SK-N-SH (cell line): ENCODE measurements around the gene NHS. TPM values are rescaled to one million over a fixed set of nuclear protein-coding genes. Genes with fewer than 3 reads are reported as not detected.

Source experiments
- CTCF ChIA-PET: fragments of 300-600, 350-600 bp; formaldehyde crosslinking; extraction: SDS; loops from one replicate; lab custom pipeline; 2021; lab: Yijun Ruan, JAX
- POLR2A ChIA-PET: fragments of 350-600 bp; sonication (Branson Sonifier 250); formaldehyde crosslinking; extraction: SDS; loops from one replicate; lab custom pipeline; 2020; ENCODE audit warnings: antibody characterized with exemption, inconsistent platforms; lab: Yijun Ruan, JAX
- DNase-seq: peaks from one replicate; pipeline ENCODE4 v3.0.0; 2012
- H2AFZ ChIP-seq: fragments of 200-600 bp; sonication (generic); 2 replicates; pipeline ENCODE4 v1.8.1; 2016; ENCODE audit warnings: antibody characterized with exemption, mild to moderate bottlenecking, low read depth
- H3F3A ChIP-seq: fragments of 200-600 bp; sonication (generic); replicated peaks from 2 replicates; pipeline ENCODE3; 2016; ENCODE audit warnings: antibody characterized with exemption, mild to moderate bottlenecking; ENCODE audit not compliant: insufficient read depth
- H3K27ac ChIP-seq, 2 experiments: fragments of 200-500 bp in 1 of 2; fragments of 200-600 bp in 1 of 2; sonication (Bioruptor generic) in 1 of 2; sonication (generic), shearing (Covaris generic) in 1 of 2; 2 replicates each; pipeline versions ENCODE4 v1.5.1 to v1.6.1; 2014 to 2016; ENCODE audit warnings: low read depth in 2 of 2, inconsistent platforms in 1 of 2, low read length in 1 of 2, mild to moderate bottlenecking in 1 of 2, mixed read lengths in 1 of 2
- H3K27me3 ChIP-seq: fragments of 200-600 bp; sonication (generic), shearing (Covaris generic); 2 replicates; pipeline ENCODE4 v1.6.1; 2016; ENCODE audit warnings: mixed run types; ENCODE audit not compliant: insufficient read depth
- H3K36me3 ChIP-seq, 2 experiments: fragments of 200-500 bp in 1 of 2; fragments of 200-600 bp in 1 of 2; sonication (Bioruptor generic) in 1 of 2; sonication (generic) in 1 of 2; replicated peaks in 1 of 2; 2 replicates each; pipeline versions ENCODE3 to v1.5.1; 2014 to 2016; ENCODE audit warnings: low read length in 1 of 2, mild to moderate bottlenecking in 1 of 2; ENCODE audit not compliant: insufficient read depth in 2 of 2, control insufficient read depth in 1 of 2
- H3K4me1 ChIP-seq, 2 experiments: fragments of 200-500 bp in 1 of 2; fragments of 200-600 bp in 1 of 2; sonication (Bioruptor generic) in 1 of 2; sonication (generic), shearing (Covaris generic) in 1 of 2; 2 replicates each; pipeline versions ENCODE4 v1.5.1 to v1.6.1; 2014 to 2016; ENCODE audit warnings: low read depth in 1 of 2, low read length in 1 of 2, mixed run types in 1 of 2; ENCODE audit not compliant: insufficient read depth in 2 of 2, control insufficient read depth in 1 of 2
- H3K4me2 ChIP-seq: fragments of 200-600 bp; sonication (generic), shearing (Covaris generic); 2 replicates; pipeline ENCODE4 v1.6.1; 2017; ENCODE audit warnings: mixed run types
- H3K4me3 ChIP-seq, 2 experiments: fragments of 200-500 bp in 1 of 2; fragments of 200-600 bp in 1 of 2; sonication (Bioruptor generic) in 1 of 2; sonication (generic), shearing (Covaris generic) in 1 of 2; 2 replicates each; pipeline versions ENCODE4 v1.5.1 to v1.8.1; 2014 to 2016; ENCODE audit warnings: low read depth in 2 of 2, inconsistent platforms in 1 of 2, low read length in 1 of 2, mild to moderate bottlenecking in 1 of 2, mixed read lengths in 1 of 2, moderate library complexity in 1 of 2
- H3K79me2 ChIP-seq: fragments of 200-600 bp; sonication (generic); 2 replicates; pipeline ENCODE4 v1.8.1; 2017; ENCODE audit warnings: mild to moderate bottlenecking; ENCODE audit not compliant: insufficient read depth
- H3K9ac ChIP-seq: fragments of 200-600 bp; sonication (generic); 2 replicates; pipeline ENCODE4 v1.6.1; 2017; ENCODE audit warnings: mixed run types
- H3K9me2 ChIP-seq: fragments of 200-600 bp; sonication (generic); 2 replicates; pipeline ENCODE4 v1.6.1; 2017; ENCODE audit warnings: mixed run types
- H3K9me3 ChIP-seq: fragments of 200-600 bp; sonication (generic); 2 replicates; pipeline ENCODE4 v1.6.1; 2017; ENCODE audit warnings: mixed run types, mild to moderate bottlenecking, moderate library complexity
- H4K20me1 ChIP-seq: fragments of 200-600 bp; sonication (generic); 2 replicates; pipeline ENCODE4 v1.6.1; 2017; ENCODE audit warnings: mild to moderate bottlenecking, mixed run types; ENCODE audit not compliant: insufficient read depth
- ELF1 ChIP-seq: IDR thresholded peaks from 2 replicates; pipeline ENCODE4 v1.4.0; 2012
- EZH2phosphoT487 ChIP-seq: fragments of 200-600 bp; sonication (generic); IDR thresholded peaks from 2 replicates; pipeline ENCODE4 v1.6.1; 2017; ENCODE audit warnings: low read depth, mixed run types, mild to moderate bottlenecking, antibody characterized with exemption, moderate library complexity, borderline replicate concordance
- FOXM1 ChIP-seq: IDR thresholded peaks from 2 replicates; pipeline ENCODE4 v1.4.0; 2012; ENCODE audit warnings: low read depth, mild to moderate bottlenecking
- GABPA ChIP-seq: IDR thresholded peaks from 2 replicates; pipeline ENCODE4 v1.4.0; 2012; ENCODE audit warnings: low read depth, mild to moderate bottlenecking
- GATA2 ChIP-seq: sonication (generic); formaldehyde crosslinking; IDR thresholded peaks from 2 replicates; pipeline ENCODE4 v1.5.0; 2020; ENCODE audit warnings: mild to moderate bottlenecking, missing genetic modification reagents
- JUND ChIP-seq: IDR thresholded peaks from 2 replicates; pipeline ENCODE4 v1.4.0; 2012
- MXI1 ChIP-seq: IDR thresholded peaks from 2 replicates; pipeline ENCODE4 v1.6.1; 2012; ENCODE audit warnings: mild to moderate bottlenecking, low read depth, low read length, improper control_type of control experiment
- NFIC ChIP-seq: IDR thresholded peaks from 2 replicates; pipeline ENCODE4 v1.4.0; 2012; ENCODE audit warnings: borderline replicate concordance
- NRF1 ChIP-seq: IDR thresholded peaks from 2 replicates; pipeline ENCODE4 v1.6.1; 2012; ENCODE audit warnings: low read depth, mild to moderate bottlenecking, low read length
- POLR2AphosphoS5 ChIP-seq: IDR thresholded peaks from 2 replicates; pipeline ENCODE4 v1.6.1; 2012; ENCODE audit warnings: low read depth, low read length
- RCOR1 ChIP-seq: fragments of 150-350 bp; IDR thresholded peaks from 2 replicates; pipeline ENCODE4 v1.6.1; 2017; ENCODE audit warnings: antibody characterized with exemption, low read length
- RFX5 ChIP-seq: IDR thresholded peaks from 2 replicates; pipeline ENCODE4 v1.6.1; 2012; ENCODE audit warnings: mild to moderate bottlenecking, improper control_type of control experiment, low read length
- RXRA ChIP-seq: IDR thresholded peaks from 2 replicates; pipeline ENCODE4 v1.4.0; 2012; ENCODE audit warnings: low read depth, mild to moderate bottlenecking, borderline replicate concordance
- SIN3A ChIP-seq: IDR thresholded peaks from 2 replicates; pipeline ENCODE4 v1.6.1; 2012; ENCODE audit warnings: low read depth, mild to moderate bottlenecking, low read length, moderate library complexity, borderline replicate concordance
- SMC3 ChIP-seq: IDR thresholded peaks from 2 replicates; pipeline ENCODE4 v1.6.1; 2012; ENCODE audit warnings: low read depth, low read length, improper control_type of control experiment
- TAF1 ChIP-seq: IDR thresholded peaks from 2 replicates; pipeline ENCODE4 v1.6.1; 2012; ENCODE audit warnings: low read depth, mild to moderate bottlenecking, low read length, moderate library complexity, borderline replicate concordance
- TCF12 ChIP-seq: IDR thresholded peaks from 2 replicates; pipeline ENCODE4 v1.4.0; 2012
- TEAD4 ChIP-seq: IDR thresholded peaks from 2 replicates; pipeline ENCODE4 v1.4.0; 2012; ENCODE audit warnings: mild to moderate bottlenecking, borderline replicate concordance; ENCODE audit not compliant: insufficient read depth
- YY1 ChIP-seq: IDR thresholded peaks from 2 replicates; pipeline ENCODE4 v1.4.0; 2012; ENCODE audit warnings: low read depth, mild to moderate bottlenecking
- WGBS: methylation state at CpG from one replicate; pipeline ENCODE4 v1.1.6; 2017; ENCODE audit warnings: low lambda C conversion rate; 5-methylcytosine and 5-hydroxymethylcytosine counted together
- polyA plus RNA-seq, 3 experiments: library from polyadenylated mRNA; depleted of rRNA; stranded (reverse); fragments of >200 nt; gene quantifications; 2 replicates each; pipeline ENCODE4 v1.2.3, GENCODE V29; 2012
- TF ChIP-seq, protein P1 (sequence below): IDR thresholded peaks from 2 replicates; pipeline ENCODE4 v1.4.0; 2012; ENCODE audit warnings: low read depth, borderline replicate concordance
- TF ChIP-seq, protein P2 (sequence below): IDR thresholded peaks from 2 replicates; pipeline ENCODE4 v1.4.0; 2012; ENCODE audit warnings: low read depth, borderline replicate concordance
- TF ChIP-seq, protein P3 (sequence below): IDR thresholded peaks from 2 replicates; pipeline ENCODE4 v1.4.0; 2012; ENCODE audit warnings: low read depth

The NHS gene
- polyA plus RNA-seq, 1 of the 3 experiments (the other 2 are of a cell fraction), result 1.0 TPM

DNA sequence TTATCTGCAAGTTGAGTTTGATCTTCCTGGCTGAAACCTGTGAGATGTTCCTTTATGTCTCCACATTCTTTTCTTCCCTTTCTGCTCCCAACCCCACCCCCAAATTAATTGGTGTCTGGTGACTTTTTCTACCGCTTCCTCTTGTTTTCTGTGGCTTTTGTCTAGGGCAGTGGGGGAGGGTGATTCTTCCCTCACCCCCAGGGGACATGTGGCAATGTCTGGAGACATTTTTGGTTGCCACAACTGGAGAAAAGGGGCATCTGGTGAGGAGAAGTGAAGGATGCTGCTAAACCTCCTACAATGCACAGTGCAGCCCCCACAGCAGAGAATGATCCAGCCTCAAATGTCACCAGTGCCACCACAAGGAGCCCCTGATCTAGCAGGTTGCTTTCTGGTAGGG lies 152.9 kb downstream of the NHS start:
- no peaks in the 10 kb centered on the region for H3K9me3 ChIP-seq
- H3K4me3 ChIP-seq, result no peak overlapping the region
- H3K9ac ChIP-seq, result no peak overlapping the region
- no peaks in the 10 kb centered on the region for H3K9me2 ChIP-seq
- peaks cover 0 to 6% of the 10 kb centered on the region in 2 experiments; a peak in 2 of 4 replicates for H3K4me1 ChIP-seq
- no peaks in the 10 kb centered on the region for H3K79me2 ChIP-seq
- TF ChIP-seq, protein P1, sequence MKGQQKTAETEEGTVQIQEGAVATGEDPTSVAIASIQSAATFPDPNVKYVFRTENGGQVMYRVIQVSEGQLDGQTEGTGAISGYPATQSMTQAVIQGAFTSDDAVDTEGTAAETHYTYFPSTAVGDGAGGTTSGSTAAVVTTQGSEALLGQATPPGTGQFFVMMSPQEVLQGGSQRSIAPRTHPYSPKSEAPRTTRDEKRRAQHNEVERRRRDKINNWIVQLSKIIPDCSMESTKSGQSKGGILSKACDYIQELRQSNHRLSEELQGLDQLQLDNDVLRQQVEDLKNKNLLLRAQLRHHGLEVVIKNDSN, result no peak
- no peak for TF ChIP-seq NFIC
- no peak for TF ChIP-seq MXI1
- TF ChIP-seq, all 33 proteins: peak for 0
- Histone ChIP-seq H3F3A (no peaks in the 10 kb centered on the region), H4K20me1 (no peaks in the 10 kb centered on the region), H3K27ac (no peak overlapping the region), H3K36me3 (no peaks in the 10 kb centered on the region), H3K4me2 (no peak overlapping the region), H3K27me3 (no peaks in the 10 kb centered on the region; the same call in 1 of the 2 replicates), H2AFZ (no peak overlapping the region)
- ChIA-PET CTCF (no interaction called here), POLR2A (no interaction called here)
- no peak for DNase-seq
- WGBS, result 60% methylated on average over 1 of the region's 1 CpG

DNA sequence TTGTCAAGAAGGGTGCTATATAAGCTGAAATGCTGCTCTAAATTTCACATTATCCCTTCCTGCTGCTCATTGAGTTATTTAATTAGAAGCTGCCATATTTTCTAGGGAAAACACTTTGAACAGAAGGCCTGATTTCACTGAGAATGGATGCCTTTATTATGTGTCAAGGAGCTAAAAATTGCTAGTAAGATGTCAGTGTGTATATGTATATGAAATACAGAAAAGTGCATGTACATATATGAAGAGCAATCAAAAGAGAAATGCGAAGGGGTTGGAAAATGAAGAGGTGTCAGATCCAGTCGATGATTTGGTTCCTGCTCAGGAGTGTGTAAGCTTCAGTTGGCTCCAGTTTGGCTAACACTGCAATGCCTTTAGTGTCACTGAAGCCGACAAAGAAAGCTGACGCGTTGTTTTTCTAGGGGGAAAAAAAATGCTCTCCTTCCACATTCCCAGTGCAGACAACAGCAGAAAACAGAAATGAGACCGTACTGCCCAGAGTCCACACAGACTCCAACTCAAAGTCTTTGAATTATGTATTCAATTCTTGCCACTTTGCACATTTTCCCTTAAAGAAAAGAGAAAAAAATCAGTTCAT lies 154.2 kb downstream of the NHS start:
- Histone ChIP-seq H3K27me3 (no peaks in the 10 kb centered on the region; the same call in 1 of the 2 replicates), H3F3A (no peaks in the 10 kb centered on the region), H3K27ac (no peak overlapping the region), H3K9me3 (no peaks in the 10 kb centered on the region), H3K4me1 (peaks cover 0 to 6% of the 10 kb centered on the region in 2 experiments; a peak in 2 of 4 replicates), H3K79me2 (no peaks in the 10 kb centered on the region), H2AFZ (no peak overlapping the region), H3K36me3 (no peaks in the 10 kb centered on the region), H3K9me2 (no peaks in the 10 kb centered on the region), H3K9ac (no peak overlapping the region), H3K4me3 (no peak overlapping the region), H4K20me1 (no peaks in the 10 kb centered on the region), H3K4me2 (no peak overlapping the region)
- ChIA-PET CTCF (interaction anchor here (0.6 kb wide), 1 partner anchor 343 kb away, joined by 3 read pairs; no protein-coding TSS in a partner anchor), POLR2A (no interaction called here)
- TF ChIP-seq RFX5 (no peak), SIN3A (no peak), TEAD4 (no peak), FOXM1 (no peak), JUND (no peak), RCOR1 (no peak), TCF12 (no peak), SMC3 (no peak), EZH2phosphoT487 (no peak), TAF1 (no peak), GATA2 (CRISPR knock-in tag) (no peak), ELF1 (no peak), YY1 (no peak), MXI1 (no peak), RXRA (no peak), POLR2AphosphoS5 (no peak), GABPA (no peak), NRF1 (no peak)
- TF ChIP-seq, protein P2, sequence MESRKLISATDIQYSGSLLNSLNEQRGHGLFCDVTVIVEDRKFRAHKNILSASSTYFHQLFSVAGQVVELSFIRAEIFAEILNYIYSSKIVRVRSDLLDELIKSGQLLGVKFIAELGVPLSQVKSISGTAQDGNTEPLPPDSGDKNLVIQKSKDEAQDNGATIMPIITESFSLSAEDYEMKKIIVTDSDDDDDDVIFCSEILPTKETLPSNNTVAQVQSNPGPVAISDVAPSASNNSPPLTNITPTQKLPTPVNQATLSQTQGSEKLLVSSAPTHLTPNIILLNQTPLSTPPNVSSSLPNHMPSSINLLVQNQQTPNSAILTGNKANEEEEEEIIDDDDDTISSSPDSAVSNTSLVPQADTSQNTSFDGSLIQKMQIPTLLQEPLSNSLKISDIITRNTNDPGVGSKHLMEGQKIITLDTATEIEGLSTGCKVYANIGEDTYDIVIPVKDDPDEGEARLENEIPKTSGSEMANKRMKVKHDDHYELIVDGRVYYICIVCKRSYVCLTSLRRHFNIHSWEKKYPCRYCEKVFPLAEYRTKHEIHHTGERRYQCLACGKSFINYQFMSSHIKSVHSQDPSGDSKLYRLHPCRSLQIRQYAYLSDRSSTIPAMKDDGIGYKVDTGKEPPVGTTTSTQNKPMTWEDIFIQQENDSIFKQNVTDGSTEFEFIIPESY, result no peak
- TF ChIP-seq, protein P3, sequence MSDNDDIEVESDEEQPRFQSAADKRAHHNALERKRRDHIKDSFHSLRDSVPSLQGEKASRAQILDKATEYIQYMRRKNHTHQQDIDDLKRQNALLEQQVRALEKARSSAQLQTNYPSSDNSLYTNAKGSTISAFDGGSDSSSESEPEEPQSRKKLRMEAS, result no peak
- WGBS, result 56% methylated on average over 6 of the region's 6 CpGs
- DNase-seq, result no peak
